H9 (cell line): ENCODE data around the gene TBC1D3B. TPM values are rescaled to one million over a fixed set of nuclear protein-coding genes. Genes with fewer than 3 reads are reported as not detected.

Experiments used
- DNase-seq: peaks from one replicate; pipeline ENCODE4 v3.0.0-alpha.2; 2017
- H2AFZ ChIP-seq: one replicate; pipeline ENCODE4 v1.6.1; 2013; ENCODE audit warnings: mild to moderate bottlenecking, low read length, control low read depth, moderate library complexity
- H2AK5ac ChIP-seq: 2 replicates; pipeline ENCODE4 v1.6.1; 2013; ENCODE audit warnings: low read length, control low read depth, mixed read lengths; ENCODE audit not compliant: insufficient read length
- H2BK120ac ChIP-seq: one replicate; pipeline ENCODE4 v1.6.1; 2013; ENCODE audit warnings: low read depth, mild to moderate bottlenecking, low read length, control low read depth, inconsistent platforms; ENCODE audit not compliant: poor library complexity, severe bottlenecking
- H2BK12ac ChIP-seq: 2 replicates; pipeline ENCODE4 v1.6.1; 2013; ENCODE audit warnings: low read length, control low read depth, mixed read lengths, low read depth; ENCODE audit not compliant: insufficient read length
- H2BK15ac ChIP-seq: 2 replicates; pipeline ENCODE4 v1.6.1; 2013; ENCODE audit warnings: low read depth, low read length, control low read depth
- H2BK20ac ChIP-seq: one replicate; pipeline ENCODE4 v1.6.1; 2013; ENCODE audit warnings: low read depth, mild to moderate bottlenecking, low read length, control low read depth, inconsistent platforms; ENCODE audit not compliant: poor library complexity, severe bottlenecking
- H2BK5ac ChIP-seq: 2 replicates; pipeline ENCODE4 v1.6.1; 2013; ENCODE audit warnings: low read length, control low read depth, mixed read lengths; ENCODE audit not compliant: insufficient read length
- H3K14ac ChIP-seq: 2 replicates; pipeline ENCODE4 v1.6.1; 2013; ENCODE audit warnings: low read length, control low read depth; ENCODE audit not compliant: insufficient read depth
- H3K18ac ChIP-seq: 2 replicates; pipeline ENCODE4 v1.6.1; 2013; ENCODE audit warnings: low read depth, mild to moderate bottlenecking, mixed read lengths, low read length, control low read depth; ENCODE audit not compliant: insufficient read length
- H3K23ac ChIP-seq: 2 replicates; pipeline ENCODE4 v1.6.1; 2013; ENCODE audit warnings: low read length, control low read depth, mixed read lengths, low read depth; ENCODE audit not compliant: insufficient read length
- H3K23me2 ChIP-seq: 2 replicates; pipeline ENCODE4 v1.6.1; 2013; ENCODE audit warnings: low read depth, mild to moderate bottlenecking, mixed read lengths, low read length, control low read depth; ENCODE audit not compliant: insufficient read length, poor library complexity, severe bottlenecking
- H3K27ac ChIP-seq: 2 replicates; pipeline ENCODE4 v1.5.1; 2013; ENCODE audit warnings: low read length, control low read depth, mixed read lengths, low read depth; ENCODE audit not compliant: insufficient read length
- H3K27me3 ChIP-seq: 2 replicates; pipeline ENCODE4 v1.6.1; 2013; ENCODE audit warnings: low read length, control low read depth, inconsistent platforms; ENCODE audit not compliant: insufficient read depth
- H3K4ac ChIP-seq: 2 replicates; pipeline ENCODE4 v1.6.1; 2013; ENCODE audit warnings: low read depth, mild to moderate bottlenecking, control low read depth, inconsistent platforms, low read length, moderate library complexity
- H3K4me1 ChIP-seq: 2 replicates; pipeline ENCODE4 v1.6.1; 2013; ENCODE audit warnings: low read length, control low read depth, inconsistent platforms; ENCODE audit not compliant: insufficient read depth
- H3K4me2 ChIP-seq: 2 replicates; pipeline ENCODE4 v1.6.1; 2013; ENCODE audit warnings: low read length, control low read depth, mixed read lengths; ENCODE audit not compliant: insufficient read length, insufficient read depth
- H3K56ac ChIP-seq: 2 replicates; pipeline ENCODE4 v1.6.1; 2013; ENCODE audit warnings: low read depth, mild to moderate bottlenecking, mixed read lengths, low read length, control low read depth; ENCODE audit not compliant: insufficient read length
- H3K79me1 ChIP-seq: 2 replicates; pipeline ENCODE4 v1.6.1; 2013; ENCODE audit warnings: low read depth, mild to moderate bottlenecking, moderate library complexity, low read length, control low read depth, inconsistent platforms; ENCODE audit not compliant: insufficient read depth, poor library complexity, severe bottlenecking
- H3K79me2 ChIP-seq: 2 replicates; pipeline ENCODE4 v1.6.1; 2013; ENCODE audit warnings: low read length, control low read depth, inconsistent platforms; ENCODE audit not compliant: insufficient read depth
- H3K9ac ChIP-seq: 2 replicates; pipeline ENCODE4 v1.6.1; 2013; ENCODE audit warnings: low read length, control low read depth, mixed read lengths; ENCODE audit not compliant: insufficient read length; ENCODE audit errors: extremely low read depth
- H3K9me3 ChIP-seq: one replicate; pipeline ENCODE4 v1.6.1; 2013; ENCODE audit warnings: low read depth, low read length, inconsistent platforms; ENCODE audit not compliant: control insufficient read depth
- H3T11ph ChIP-seq: one replicate; pipeline ENCODE4 v1.6.1; 2013; ENCODE audit warnings: mild to moderate bottlenecking, low read length, control low read depth, inconsistent platforms
- H4K20me1 ChIP-seq: one replicate; pipeline ENCODE4 v1.6.1; 2013; ENCODE audit not compliant: control insufficient read depth, insufficient read length, insufficient read depth
- H4K5ac ChIP-seq: 2 replicates; pipeline ENCODE4 v1.6.1; 2013; ENCODE audit warnings: low read depth, mild to moderate bottlenecking, mixed read lengths, low read length, control low read depth; ENCODE audit not compliant: insufficient read length
- H4K8ac ChIP-seq: replicated peaks from 2 replicates; pipeline ENCODE4 v1.6.1; 2013; ENCODE audit warnings: low read length, control low read depth, mixed read lengths, low read depth; ENCODE audit not compliant: insufficient read length
- H4K91ac ChIP-seq: 2 replicates; pipeline ENCODE4 v1.6.1; 2013; ENCODE audit warnings: low read depth, mild to moderate bottlenecking, moderate library complexity, mixed read lengths, low read length, control low read depth; ENCODE audit not compliant: insufficient read length
- H3K27ac Mint-ChIP-seq, 3 experiments: 2 replicates in 2 of 3; 3 replicates in 1 of 3; pipeline ENCODE4 v1.8.0; 2020 to 2021; ENCODE audit warnings: mixed read lengths in 3 of 3, mild to moderate bottlenecking in 1 of 3, moderate library complexity in 1 of 3
- H3K27me3 Mint-ChIP-seq: 2 replicates; pipeline ENCODE4 v1.8.0; 2021; ENCODE audit warnings: low read depth, mild to moderate bottlenecking, moderate library complexity, mixed read lengths
- H3K36me3 Mint-ChIP-seq, 3 experiments: 2 replicates in 2 of 3; 3 replicates in 1 of 3; pipeline ENCODE4 v1.8.0; 2020 to 2021; ENCODE audit warnings: low read depth in 3 of 3, mixed read lengths in 3 of 3; ENCODE audit not compliant: insufficient read depth in 1 of 3
- H3K4me1 Mint-ChIP-seq, 2 experiments: 2 replicates each; pipeline ENCODE4 v1.8.0; 2020; ENCODE audit warnings: mixed read lengths in 2 of 2
- H3K4me3 Mint-ChIP-seq, 2 experiments: 2 replicates in 1 of 2; 3 replicates in 1 of 2; pipeline ENCODE4 v1.8.0; 2020 to 2021; ENCODE audit warnings: mild to moderate bottlenecking in 2 of 2, mixed read lengths in 2 of 2, moderate library complexity in 1 of 2
- H3K9me3 Mint-ChIP-seq, 2 experiments: 2 replicates in 1 of 2; 3 replicates in 1 of 2; pipeline ENCODE4 v1.8.0; 2020; ENCODE audit warnings: mild to moderate bottlenecking in 2 of 2, mixed read lengths in 2 of 2, moderate library complexity in 1 of 2
- WGBS: extraction: QIAGEN DNeasy Blood & Tissue Kit; methylation state at CpG from one replicate; pipeline ENCODE4 v1.1.7; 2013; ENCODE audit warnings: missing lambda C conversion rate, low lambda C conversion rate, mixed read lengths; ENCODE audit not compliant: insufficient read length; ENCODE audit errors: extremely low coverage; 5-methylcytosine and 5-hydroxymethylcytosine counted together
- total RNA-seq: library from RNA; stranded (reverse); gene quantifications from 2 replicates; pipeline ENCODE4 v1.2.1, GENCODE V29; 2021
- TF ChIP-seq, protein P1 (sequence below): fragments of 200-600 bp; sonication (generic); conservative IDR thresholded peaks from 3 replicates; pipeline ENCODE4 v1.8.0; 2021; ENCODE audit warnings: antibody characterized with exemption, mild to moderate bottlenecking

Gene TBC1D3B
- total RNA-seq, 1 experiment from 2014 or later: 8.8 TPM

DNA sequence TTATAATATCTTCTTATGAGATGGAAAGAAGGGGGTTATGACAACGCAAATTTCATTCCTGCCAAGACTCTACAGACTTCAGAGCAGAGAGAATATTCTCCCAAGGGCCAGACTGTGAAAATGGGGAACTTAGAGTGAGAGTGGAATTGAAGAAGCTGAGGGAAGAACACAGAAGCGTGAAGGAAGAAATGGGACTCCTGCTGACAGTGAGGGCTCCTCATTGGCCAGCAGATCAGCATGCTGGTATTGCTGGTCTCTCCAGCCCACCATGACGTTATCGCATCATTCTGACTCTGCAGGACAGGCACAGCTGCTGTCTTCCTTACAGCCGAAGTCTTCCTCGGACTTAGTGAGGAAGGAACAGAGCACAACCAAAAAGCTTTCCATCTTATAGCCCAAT, 48.5 kb downstream of the TBC1D3B start:
- Histone ChIP-seq H3K79me2 (no peaks in the 10 kb centered on the region), H3T11ph (no peak overlapping the region), H3K4me2 (no peak overlapping the region), H3K23ac (no peak overlapping the region), H4K91ac (no peak overlapping the region), H2BK5ac (no peak overlapping the region), H3K27ac (no peak overlapping the region), H3K4ac (no peak overlapping the region), H3K79me1 (no peaks in the 10 kb centered on the region), H2AK5ac (no peak overlapping the region), H2BK20ac (no peak overlapping the region), H3K14ac (no peak overlapping the region), H4K8ac (no peak overlapping the region), H3K9ac (no peak overlapping the region), H2BK15ac (no peak overlapping the region), H4K20me1 (no peaks in the 10 kb centered on the region), H2BK120ac (no peak overlapping the region), H4K5ac (no peak overlapping the region), H3K56ac (no peak overlapping the region), H3K4me1 (peaks cover 5% of the 10 kb centered on the region), H3K27me3 (no peaks in the 10 kb centered on the region), H3K23me2 (no peaks in the 10 kb centered on the region), H3K18ac (no peak overlapping the region), H3K9me3 (peaks cover 18% of the 10 kb centered on the region), H2BK12ac (no peak overlapping the region), H2AFZ (no peak overlapping the region)
- Mint-ChIP-seq H3K27me3 (peaks cover 8% of the 10 kb centered on the region), H3K4me1 (peaks cover 18 to 22% of the 10 kb centered on the region in 2 experiments), H3K4me3 (no peak overlapping the region), H3K27ac (peak overlapping the region in 1 of 3 experiments; percentile 23; a peak in 2 of 7 replicates), H3K36me3 (peaks cover 12 to 28% (median 18%) of the 10 kb centered on the region in 3 experiments; a peak in 6 of 7 replicates), H3K9me3 (peaks cover 24 to 26% of the 10 kb centered on the region in 2 experiments)
- TF ChIP-seq, protein P1, sequence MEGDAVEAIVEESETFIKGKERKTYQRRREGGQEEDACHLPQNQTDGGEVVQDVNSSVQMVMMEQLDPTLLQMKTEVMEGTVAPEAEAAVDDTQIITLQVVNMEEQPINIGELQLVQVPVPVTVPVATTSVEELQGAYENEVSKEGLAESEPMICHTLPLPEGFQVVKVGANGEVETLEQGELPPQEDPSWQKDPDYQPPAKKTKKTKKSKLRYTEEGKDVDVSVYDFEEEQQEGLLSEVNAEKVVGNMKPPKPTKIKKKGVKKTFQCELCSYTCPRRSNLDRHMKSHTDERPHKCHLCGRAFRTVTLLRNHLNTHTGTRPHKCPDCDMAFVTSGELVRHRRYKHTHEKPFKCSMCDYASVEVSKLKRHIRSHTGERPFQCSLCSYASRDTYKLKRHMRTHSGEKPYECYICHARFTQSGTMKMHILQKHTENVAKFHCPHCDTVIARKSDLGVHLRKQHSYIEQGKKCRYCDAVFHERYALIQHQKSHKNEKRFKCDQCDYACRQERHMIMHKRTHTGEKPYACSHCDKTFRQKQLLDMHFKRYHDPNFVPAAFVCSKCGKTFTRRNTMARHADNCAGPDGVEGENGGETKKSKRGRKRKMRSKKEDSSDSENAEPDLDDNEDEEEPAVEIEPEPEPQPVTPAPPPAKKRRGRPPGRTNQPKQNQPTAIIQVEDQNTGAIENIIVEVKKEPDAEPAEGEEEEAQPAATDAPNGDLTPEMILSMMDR: no peak
- DNase-seq: no peak
- WGBS: no CpG with 5 or more reads among the region's 6 CpGs
